ENCODE data around the gene RTL1.

RTL1 gene

GRCh38 chr14:100903672-100904185 lies at the start of gene RTL1:
TSS of gene RTL1 (minus strand) at chr14:100903722. CDS start at chr14:100884788, 18,934 bp downstream.
- DNase-seq (ENCODE audit: low spot score): no peak

DNA sequence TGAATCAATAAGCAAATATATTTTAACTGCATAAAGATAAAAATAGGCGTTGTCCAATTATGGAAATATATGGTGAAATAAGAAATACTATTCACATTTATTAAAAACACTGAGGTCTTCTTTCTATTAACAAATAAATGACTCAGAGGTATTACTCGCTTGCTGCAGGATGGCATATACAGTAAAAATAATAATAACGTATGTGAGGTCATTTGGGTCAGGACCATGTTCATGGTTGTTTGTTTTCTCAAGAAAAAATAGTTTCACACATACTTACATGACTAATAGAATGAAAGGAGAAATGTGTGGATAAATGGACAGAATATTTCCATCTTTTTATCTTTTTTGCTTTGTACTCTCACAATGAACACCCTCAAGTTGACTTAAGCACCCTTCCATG lies 46.5 kb upstream of the RTL1 start:
- no peak for DNase-seq (ENCODE audit: low spot score)

DNA sequence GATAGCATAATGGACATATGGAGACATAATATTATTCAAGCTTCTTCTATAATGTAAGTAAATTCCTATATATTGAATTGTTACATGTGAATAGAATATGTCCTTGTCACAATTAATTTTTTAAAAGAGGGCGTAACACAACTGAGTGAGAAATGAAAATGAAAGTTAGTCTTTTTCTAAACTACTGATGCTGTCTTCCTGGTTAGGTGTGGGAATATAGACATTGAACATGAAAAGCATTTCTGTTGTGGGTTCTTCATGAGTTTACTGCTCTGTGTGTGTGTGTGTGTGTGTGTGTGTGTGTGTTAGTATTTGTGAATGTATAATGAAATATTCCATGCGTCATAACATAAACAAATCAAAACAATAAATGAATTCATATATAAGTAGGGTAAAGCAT lies 40.5 kb upstream of the RTL1 start:
- DNase-seq (ENCODE audit: low spot score): no peak

DNA sequence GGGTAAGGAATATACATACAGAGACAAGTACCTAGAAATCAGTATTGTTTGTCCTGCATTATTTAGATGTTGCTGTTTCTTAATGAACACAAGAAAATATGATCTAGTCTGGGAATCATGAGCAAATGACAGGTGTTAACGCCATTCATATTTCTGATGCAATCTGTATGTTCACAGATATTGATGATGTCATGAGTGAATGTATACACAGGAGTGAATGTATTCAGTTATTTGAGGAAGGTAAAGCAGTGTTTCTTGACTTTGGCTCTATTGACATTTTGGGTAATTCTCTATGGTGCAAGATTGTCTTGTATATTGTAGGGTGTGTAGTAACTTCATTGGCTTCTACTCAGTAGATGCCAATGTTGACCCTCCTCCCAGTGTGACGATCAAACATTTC lies 26.7 kb upstream of the RTL1 start:
- no peak for DNase-seq (ENCODE audit: low spot score)

DNA sequence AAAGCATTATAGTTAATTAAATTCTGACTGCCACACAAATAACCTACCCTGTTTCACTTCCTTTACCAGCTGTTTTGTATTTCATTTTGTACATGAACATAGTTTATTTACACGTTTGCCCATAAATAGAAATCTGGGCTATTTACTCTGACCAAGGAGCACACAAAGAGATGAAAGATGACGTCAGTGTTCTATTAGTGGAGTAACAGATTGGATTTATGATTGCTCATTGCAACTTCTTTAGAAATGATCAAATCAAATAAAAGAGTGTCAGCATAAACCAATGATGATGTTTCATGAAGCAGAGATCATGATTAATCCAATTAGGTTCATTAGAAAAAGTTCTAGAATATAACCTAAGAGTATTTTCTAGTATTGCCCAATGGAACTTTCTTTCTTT lies 12.0 kb upstream of the RTL1 start:
- DNase-seq (ENCODE audit: low spot score): no peak

DNA sequence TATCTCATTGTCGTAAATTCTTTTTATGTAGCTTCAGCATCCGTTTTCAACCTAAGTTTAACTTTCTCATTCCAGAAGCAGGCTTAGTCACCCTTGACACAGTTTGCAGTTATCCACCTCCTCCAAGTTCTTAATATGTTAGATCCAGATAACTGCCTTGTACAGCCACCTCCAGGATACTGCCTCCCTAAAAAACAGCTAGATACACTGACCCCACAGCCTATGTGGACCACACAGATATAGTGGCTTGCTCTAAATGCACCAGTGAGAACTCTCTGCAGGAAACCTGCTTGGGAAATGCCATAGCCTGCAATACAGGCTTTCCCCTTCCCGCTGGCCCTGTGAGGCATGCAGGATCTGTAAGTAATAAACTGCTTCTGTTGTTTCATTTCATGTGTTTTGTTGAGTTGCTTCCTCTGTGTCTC lies 11.1 kb upstream of the RTL1 start:
- no peak for DNase-seq (ENCODE audit: low spot score)

- no peak for DNase-seq (ENCODE audit: low spot score)
Measured at GRCh38 chr14:100911665-100912316, 8.3 kb upstream of the RTL1 start.

GRCh38 chr14:100910888-100911664 lies 7.6 kb upstream of the RTL1 start:
- DNase-seq (ENCODE audit: low spot score): no peak

DNA sequence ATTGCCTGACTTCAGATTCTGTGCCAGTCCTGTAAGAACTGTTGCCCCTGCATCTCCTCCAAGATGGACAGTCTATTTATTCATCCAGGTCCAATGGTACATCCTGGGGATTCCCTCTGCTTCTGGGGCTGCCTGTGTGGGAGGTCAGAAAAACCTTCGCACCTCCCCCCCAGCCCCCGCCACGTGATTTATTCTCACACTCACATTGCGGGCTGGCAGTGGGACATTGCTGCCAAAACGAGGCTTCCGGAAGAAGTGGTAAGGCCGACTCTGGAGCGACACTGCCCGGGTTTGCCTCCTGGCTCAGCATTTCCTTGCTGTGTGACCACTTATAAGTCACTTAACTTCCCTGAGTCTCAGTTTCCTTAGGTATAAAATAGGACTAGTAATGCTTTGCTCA lies 5.9 kb upstream of the RTL1 start:
- DNase-seq (ENCODE audit: low spot score): no peak

DNA sequence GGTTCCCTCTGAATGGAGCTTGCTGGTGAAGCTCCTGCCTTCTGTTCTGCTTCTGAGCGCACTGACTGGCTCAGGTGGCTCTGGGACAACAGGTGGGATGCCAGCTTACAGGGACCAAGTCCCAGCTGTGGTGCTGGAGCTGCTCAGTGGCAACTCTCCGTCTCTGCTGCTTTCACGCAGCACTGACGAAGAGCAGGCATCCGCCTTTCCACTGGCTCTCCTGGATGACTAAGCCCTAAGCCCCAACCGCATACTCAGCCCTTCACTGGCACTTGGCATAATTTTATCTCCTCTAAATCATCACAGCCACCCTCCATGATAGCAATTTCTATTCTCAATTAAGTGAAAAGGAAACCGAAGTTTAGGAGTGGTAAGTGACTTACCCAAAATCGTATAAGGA lies 3.7 kb upstream of the RTL1 start:
- no peak for DNase-seq (ENCODE audit: low spot score)

GRCh38 chr14:100906420-100906819 lies 2.9 kb upstream of the RTL1 start:
- DNase-seq (ENCODE audit: low spot score): no peak

DNA sequence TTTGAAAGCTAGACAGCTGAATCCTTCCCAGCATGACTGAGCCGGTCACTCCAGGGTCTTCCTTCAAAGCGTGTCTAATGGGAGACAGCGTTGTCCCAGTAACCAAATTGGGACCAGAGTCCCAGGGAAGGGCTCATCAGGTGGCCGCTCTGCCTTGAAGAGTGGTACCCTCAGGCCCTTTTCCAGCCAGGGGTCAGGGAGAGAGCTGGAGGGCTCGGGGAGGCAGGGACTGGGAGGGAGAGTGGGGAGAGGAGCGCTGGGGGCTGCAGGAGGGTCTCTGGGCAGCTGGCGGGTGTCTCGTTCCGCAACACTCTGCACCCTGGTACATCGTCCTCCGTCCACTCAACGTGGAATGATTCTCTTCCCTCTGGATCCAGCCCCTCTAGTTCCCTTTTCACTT lies 1.6 kb upstream of the RTL1 start:
- DNase-seq (ENCODE audit: low spot score): no peak

DNA sequence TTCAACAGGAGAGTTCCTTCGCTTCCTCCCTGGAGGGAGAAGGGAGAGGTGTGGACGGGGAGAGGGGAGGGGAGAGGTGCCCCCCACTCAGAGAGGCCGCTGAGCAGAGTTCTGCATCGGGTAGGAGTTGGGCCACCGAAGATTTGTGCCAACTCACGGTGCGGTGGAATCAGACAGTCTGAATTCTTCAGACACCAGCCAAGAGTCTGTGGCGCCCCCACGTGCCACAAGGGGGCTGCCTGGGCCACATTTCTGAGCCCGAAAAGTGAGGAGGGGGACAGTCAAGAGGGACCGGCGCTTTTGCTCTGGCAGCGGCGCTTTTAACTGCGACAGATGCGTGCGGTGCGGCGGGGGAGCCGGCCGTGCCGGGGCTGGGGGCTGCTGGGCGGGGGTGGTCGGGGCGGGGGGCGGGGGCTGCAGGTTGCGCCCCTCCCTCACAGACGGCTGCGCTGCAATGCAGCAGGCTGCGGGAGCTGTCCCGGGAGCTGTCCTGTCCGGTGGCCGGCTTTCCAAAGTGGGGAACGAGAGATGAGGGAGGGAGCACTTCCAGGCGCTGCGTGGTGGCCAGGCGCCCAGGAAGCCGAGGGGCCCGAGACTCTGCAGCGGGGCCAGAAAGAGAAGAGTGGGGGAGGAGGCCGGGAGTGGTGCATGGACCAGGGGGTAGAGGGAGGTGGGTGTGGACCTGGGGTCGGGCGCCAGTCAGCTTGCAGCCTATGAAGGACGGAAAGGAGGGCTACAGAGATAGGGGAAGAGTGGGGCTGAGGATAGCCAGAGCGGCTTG lies 975 bp upstream of the RTL1 start:
- no peak for DNase-seq (ENCODE audit: low spot score)

- DNase-seq (ENCODE audit: low spot score): no peak
Measured at GRCh38 chr14:100903134-100903468, 421 bp downstream of the RTL1 start.

DNA sequence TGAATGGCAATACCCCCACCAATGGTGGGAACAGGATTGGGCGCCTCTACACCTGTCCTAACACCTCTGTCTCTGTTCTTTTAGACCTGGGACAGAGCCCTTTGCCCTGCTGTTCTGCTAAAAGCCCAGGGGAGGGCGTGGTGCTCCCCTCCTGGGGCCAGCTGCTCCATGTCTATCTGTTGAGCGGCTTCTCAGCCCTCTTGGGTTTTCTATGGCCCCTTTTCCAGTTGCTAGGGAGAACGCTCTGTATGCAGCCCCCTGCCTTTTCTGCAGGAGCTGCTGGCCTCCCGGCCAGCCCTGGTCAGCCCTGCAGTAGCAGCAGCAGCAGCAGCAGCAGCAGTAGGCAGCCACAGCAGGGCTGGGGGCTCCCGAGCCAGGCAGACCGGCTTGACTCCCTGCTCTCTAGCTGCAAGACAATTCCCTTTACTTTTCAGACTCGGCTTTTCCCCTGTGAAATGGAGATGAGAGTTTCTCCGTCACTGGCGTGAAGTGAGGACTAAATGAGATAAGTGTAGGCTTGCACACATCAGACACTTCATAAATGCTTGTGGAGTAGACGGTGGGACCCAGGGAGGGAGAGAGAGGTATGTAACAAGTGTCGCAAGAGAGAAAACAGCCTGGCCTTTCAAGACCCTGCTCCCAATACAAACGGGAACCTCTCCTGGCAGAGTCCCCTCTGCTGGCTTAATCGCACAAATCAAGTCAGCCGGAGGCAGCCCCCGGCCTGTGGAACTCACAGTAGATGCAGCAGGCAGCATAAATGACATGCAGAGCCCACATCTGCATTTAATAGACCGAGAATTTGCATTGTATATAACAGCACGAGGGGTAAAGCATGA lies 1.0 kb downstream of the RTL1 start:
- peak; percentile 56 for DNase-seq (ENCODE audit: low spot score)

- DNase-seq (ENCODE audit: low spot score): no peak
Measured at GRCh38 chr14:100901391-100902183, 1.9 kb downstream of the RTL1 start.

- DNase-seq (ENCODE audit: low spot score): peak; percentile 37
Measured at GRCh38 chr14:100900837-100901390, 2.6 kb downstream of the RTL1 start.

GRCh38 chr14:100899884-100900771 lies 3.4 kb downstream of the RTL1 start:
- DNase-seq (ENCODE audit: low spot score): peak; percentile 39

All from HuH-7 (cell line).